GM23338 (cell line): ENCODE results near the gene RGL3. TPM values are rescaled to one million over a fixed set of nuclear protein-coding genes. Genes with fewer than 3 reads are reported as not detected.

ENCODE experiments used
- ATAC-seq: fragments of 200-7000 bp; cut with Tn5 transposase; 3 replicates; pipeline ENCODE4 v1.9.1; 2020
- DNase-seq: peaks from one replicate; pipeline ENCODE4 v3.0.0-alpha.2; 2015; ENCODE audit warnings: low spot score
- H2AFZ ChIP-seq: fragments of 200-600 bp; sonication (generic); 2 replicates; pipeline ENCODE4 v1.8.0; 2016; ENCODE audit warnings: antibody characterized with exemption, mild to moderate bottlenecking, moderate library complexity
- H3F3A ChIP-seq: fragments of 200-600 bp; sonication (generic); replicated peaks from 2 replicates; pipeline ENCODE4 v1.8.0; 2017; ENCODE audit warnings: antibody characterized with exemption, mixed run types, low read depth
- H3K27ac ChIP-seq: fragments of 200-600 bp; sonication (generic); 2 replicates; pipeline ENCODE4 v1.6.1; 2016; ENCODE audit warnings: low read depth
- H3K27me3 ChIP-seq: fragments of 200-600 bp; sonication (generic); 2 replicates; pipeline ENCODE4 v1.8.0; 2016; ENCODE audit warnings: mild to moderate bottlenecking, mixed run types, moderate library complexity; ENCODE audit not compliant: insufficient read depth
- H3K36me3 ChIP-seq: fragments of 200-600 bp; sonication (generic); 2 replicates; pipeline ENCODE4 v1.8.0; 2016; ENCODE audit warnings: mild to moderate bottlenecking; ENCODE audit not compliant: insufficient read depth
- H3K4me1 ChIP-seq: fragments of 200-600 bp; sonication (generic); 2 replicates; pipeline ENCODE4 v1.8.0; 2016; ENCODE audit warnings: mild to moderate bottlenecking, moderate library complexity; ENCODE audit not compliant: insufficient read depth
- H3K4me2 ChIP-seq: fragments of 200-600 bp; sonication (generic); 2 replicates; pipeline ENCODE4 v1.7.1; 2017; ENCODE audit warnings: mixed run types
- H3K4me3 ChIP-seq: fragments of 200-600 bp; sonication (generic); 2 replicates; pipeline ENCODE4 v1.6.1; 2016; ENCODE audit warnings: mixed run types
- H3K79me2 ChIP-seq: fragments of 200-600 bp; sonication (generic); replicated peaks from 2 replicates; pipeline ENCODE4 v1.8.0; 2017; ENCODE audit warnings: mild to moderate bottlenecking; ENCODE audit not compliant: insufficient read depth
- H3K9me2 ChIP-seq: fragments of 200-600 bp; sonication (generic); 2 replicates; pipeline ENCODE4 v1.8.0; 2017; ENCODE audit not compliant: insufficient read depth
- H4K20me1 ChIP-seq: fragments of 200-600 bp; sonication (generic); replicated peaks from 2 replicates; pipeline ENCODE4 v1.8.0; 2017; ENCODE audit warnings: mild to moderate bottlenecking; ENCODE audit not compliant: insufficient read depth
- H3K27ac Mint-ChIP-seq: 2 replicates; pipeline ENCODE4 v1.8.0; 2020; ENCODE audit warnings: inconsistent platforms, mild to moderate bottlenecking, moderate library complexity, mixed read lengths
- H3K27me3 Mint-ChIP-seq: 3 replicates; pipeline ENCODE4 v1.8.0; 2022; ENCODE audit warnings: low read depth, mild to moderate bottlenecking, moderate library complexity, mixed read lengths, inconsistent platforms; ENCODE audit not compliant: insufficient read depth, poor library complexity
- H3K36me3 Mint-ChIP-seq: 3 replicates; pipeline ENCODE4 v1.8.0; 2021; ENCODE audit warnings: low read depth, mild to moderate bottlenecking, inconsistent platforms, moderate library complexity, mixed read lengths
- H3K4me1 Mint-ChIP-seq: 3 replicates; pipeline ENCODE4 v1.8.0; 2020; ENCODE audit warnings: mild to moderate bottlenecking, inconsistent platforms, mixed read lengths
- H3K4me3 Mint-ChIP-seq: 3 replicates; pipeline ENCODE4 v1.8.0; 2021; ENCODE audit warnings: moderate library complexity, mild to moderate bottlenecking, inconsistent platforms, mixed read lengths
- H3K9me3 Mint-ChIP-seq: 3 replicates; pipeline ENCODE4 v1.8.0; 2020; ENCODE audit warnings: moderate library complexity, mild to moderate bottlenecking, inconsistent platforms, mixed read lengths
- CREB1 ChIP-seq: fragments of 250-450 bp; sonication (Bioruptor Pico); IDR thresholded peaks from 2 replicates; pipeline ENCODE4 v1.5.0; 2020; ENCODE audit warnings: low read depth, mild to moderate bottlenecking, moderate library complexity
- CTCF ChIP-seq, 2 experiments: fragments of 200-600 bp in 1 of 2; sonication (generic) in 1 of 2; conservative IDR thresholded peaks; 2 replicates each; pipeline versions ENCODE4 v1.5.1 to v1.6.1; 2016 to 2017; ENCODE audit warnings: antibody characterized with exemption in 2 of 2, low read depth in 2 of 2, mild to moderate bottlenecking in 2 of 2, moderate library complexity in 1 of 2
- ETS1 ChIP-seq: IDR thresholded peaks from 2 replicates; pipeline ENCODE4 v1.6.1; 2016; ENCODE audit warnings: antibody characterized with exemption
- EZH2 ChIP-seq: fragments of 200-600 bp; sonication (generic); IDR thresholded peaks from one replicate; pipeline ENCODE4 v1.8.0; 2017; ENCODE audit warnings: antibody characterized with exemption, mild to moderate bottlenecking, low read depth; ENCODE audit not compliant: unreplicated experiment
- EZH2phosphoT487 ChIP-seq: fragments of 200-600 bp; sonication (generic); IDR thresholded peaks from one replicate; pipeline ENCODE4 v1.8.1; 2018; ENCODE audit warnings: antibody characterized with exemption; ENCODE audit not compliant: unreplicated experiment
- JUNB ChIP-seq: IDR thresholded peaks from one replicate; pipeline ENCODE4 v1.6.1; 2016; ENCODE audit warnings: antibody characterized with exemption; ENCODE audit not compliant: unreplicated experiment
- NANOG ChIP-seq: IDR thresholded peaks from 2 replicates; pipeline ENCODE4 v1.6.1; 2016; ENCODE audit warnings: antibody characterized with exemption, borderline replicate concordance
- POLR2AphosphoS5 ChIP-seq: IDR thresholded peaks from 2 replicates; pipeline ENCODE4 v1.6.1; 2016; ENCODE audit warnings: antibody characterized with exemption, low read depth
- REST ChIP-seq: IDR thresholded peaks from one replicate; pipeline ENCODE4 v1.6.1; 2018; ENCODE audit warnings: antibody characterized with exemption; ENCODE audit not compliant: unreplicated experiment
- STAT1 ChIP-seq: IDR thresholded peaks from one replicate; pipeline ENCODE4 v1.6.1; 2016; ENCODE audit warnings: antibody characterized with exemption; ENCODE audit not compliant: unreplicated experiment
- ZNF114 ChIP-seq: fragments of 250-450 bp; sonication (Bioruptor Pico); IDR thresholded peaks from 2 replicates; pipeline ENCODE4 v1.5.0; 2020; ENCODE audit warnings: mild to moderate bottlenecking, moderate library complexity
- ZNF331 ChIP-seq: fragments of 250-450 bp; sonication (Bioruptor Pico); IDR thresholded peaks from 2 replicates; pipeline ENCODE4 v1.5.0; 2020; ENCODE audit warnings: low read depth, mild to moderate bottlenecking, moderate library complexity
- ZNF462 ChIP-seq: fragments of 250-450 bp; sonication (Bioruptor Pico); IDR thresholded peaks from 2 replicates; pipeline ENCODE4 v1.5.0; 2020; ENCODE audit warnings: mild to moderate bottlenecking, moderate library complexity
- polyA plus RNA-seq: library from polyadenylated mRNA; unstranded; fragments of >200 nt; fragmentation: Nextera tagmentation; extraction: Ambion mirVana; gene quantifications from 2 replicates; pipeline ENCODE4 v1.2.1, GENCODE V29; 2016
- total RNA-seq: library from RNA; depleted of rRNA; stranded (reverse); fragments of >200 nt; shearing (Covaris generic); gene quantifications from 2 replicates; pipeline ENCODE4 v1.2.3, GENCODE V29; 2014

The RGL3 gene
- total and polyA plus RNA-seq, 2 experiments from 2014 or later: 48.8 to 49.4 TPM

- DNase-seq: peak; percentile 18
- Mint-ChIP-seq H3K9me3 (peaks cover 9% of the 10 kb centered on the region; the same call in 2 of the 3 replicates), H3K4me1 (peaks cover 4% of the 10 kb centered on the region), H3K27ac (no peak overlapping the region), H3K36me3 (peaks cover 14% of the 10 kb centered on the region), H3K4me3 (no peak overlapping the region), H3K27me3 (peaks cover 4% of the 10 kb centered on the region)
- H2AFZ ChIP-seq: no peak overlapping the region
- H3K79me2 ChIP-seq: no peaks in the 10 kb centered on the region
- ATAC-seq: no peak
- H3F3A ChIP-seq: 0 out of 2 replicates have a peak, but pooled peaks cover 3% of the 10 kb centered on the region
- no peak for TF ChIP-seq ZNF114 (CRISPR knock-in tag)
- no peak for TF ChIP-seq REST
- TF ChIP-seq ZNF462 (CRISPR knock-in tag): no peak
- no peak for TF ChIP-seq CREB1 (CRISPR knock-in tag)
- no peak for TF ChIP-seq NANOG
- no peak for TF ChIP-seq EZH2phosphoT487
- no peak for TF ChIP-seq EZH2
- TF ChIP-seq STAT1: no peak
- no peak for TF ChIP-seq CTCF (conservative IDR thresholded peaks at IDR 0.05; ENCODE audit: low read depth in 2 of 2)
- no peak for TF ChIP-seq ETS1
- TF ChIP-seq JUNB: no peak
- no peak for TF ChIP-seq ZNF331 (CRISPR knock-in tag)
- TF ChIP-seq POLR2AphosphoS5: no peak
- H3K4me3 ChIP-seq: no peak overlapping the region
- H3K9me2 ChIP-seq: no peaks in the 10 kb centered on the region
- H3K27me3 ChIP-seq: no peaks in the 10 kb centered on the region
- no peak overlapping the region for H3K27ac ChIP-seq
- H3K4me2 ChIP-seq: no peak overlapping the region
- H3K36me3 ChIP-seq: no peaks in the 10 kb centered on the region
- no peaks in the 10 kb centered on the region for H4K20me1 ChIP-seq
- 0 out of 2 replicates have a peak, but pooled peaks cover 3% of the 10 kb centered on the region for H3K4me1 ChIP-seq
Observed at GRCh38 chr19:11390359-11390758, 28.8 kb downstream of the RGL3 start.
